WERI-Rb-1 (cell line): ENCODE data around the gene CACNA1D.

Experiments
- DNase-seq: peaks from one replicate; pipeline ENCODE4 v3.0.0-alpha.2; 2020
- H3K27ac ChIP-seq: fragments of 250-450 bp; sonication (Bioruptor Pico); 2 replicates; pipeline ENCODE4 v1.5.1; 2020; ENCODE audit warnings: mild to moderate bottlenecking, moderate library complexity
- H3K27me3 ChIP-seq: fragments of 250-450 bp; sonication (Bioruptor Pico); 2 replicates; pipeline ENCODE4 v1.5.1; 2021; ENCODE audit warnings: mild to moderate bottlenecking, low read depth, moderate library complexity; ENCODE audit not compliant: insufficient read depth, severe bottlenecking
- H3K36me3 ChIP-seq: fragments of 250-450 bp; sonication (Bioruptor Pico); 2 replicates; pipeline ENCODE4 v1.5.1; 2020; ENCODE audit warnings: mild to moderate bottlenecking, moderate library complexity
- H3K4me3 ChIP-seq: 2 replicates; pipeline ENCODE4 v1.5.1; 2011; ENCODE audit warnings: low read depth, mild to moderate bottlenecking, control low read depth, low read length
- H3K9me3 ChIP-seq: fragments of 250-450 bp; sonication (Bioruptor Pico); 2 replicates; pipeline ENCODE4 v1.5.1; 2021; ENCODE audit warnings: mild to moderate bottlenecking, moderate library complexity; ENCODE audit not compliant: severe bottlenecking
- TF ChIP-seq, protein P1 (sequence below): IDR thresholded peaks from 2 replicates; pipeline ENCODE4 v1.5.1; 2011; ENCODE audit warnings: low read depth, mild to moderate bottlenecking, control low read depth, inconsistent platforms, low read length

CACNA1D gene

DNA sequence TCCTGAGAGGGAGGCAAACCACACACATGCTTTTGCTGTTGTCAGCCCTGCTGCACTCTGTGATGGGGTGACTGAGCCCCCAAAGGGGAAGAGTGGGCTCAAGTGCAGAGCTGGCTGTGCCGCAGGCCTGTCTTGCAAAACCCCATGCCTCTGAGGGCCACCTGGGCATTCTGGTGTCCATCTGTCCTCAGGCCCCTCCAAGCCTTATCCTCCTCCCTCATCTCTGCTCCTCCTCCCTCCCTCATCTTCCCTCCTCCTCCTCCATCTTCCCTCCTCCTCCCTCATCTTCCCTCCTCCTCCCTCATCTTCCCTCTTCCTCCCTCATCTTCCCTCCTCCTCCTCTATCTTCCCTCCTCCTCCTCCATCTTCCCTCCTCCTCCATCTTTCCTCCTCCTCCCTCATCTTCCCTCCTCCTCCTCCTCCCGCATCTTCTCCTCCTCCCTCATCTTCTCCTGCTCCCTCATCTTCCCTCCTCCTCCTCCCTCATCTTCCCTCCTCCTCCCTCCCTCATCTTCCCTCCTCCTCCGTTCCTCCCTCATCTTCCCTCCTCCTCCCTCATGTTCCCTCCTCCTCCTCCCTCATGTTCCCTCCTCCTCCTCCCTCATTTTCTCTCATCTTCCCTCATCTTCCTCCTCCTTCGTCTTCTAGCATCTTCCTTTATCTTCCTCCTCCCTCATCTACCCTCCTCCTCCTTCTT, 311.2 kb downstream of the CACNA1D start:
- Histone ChIP-seq H3K9me3 (no peaks in the 10 kb centered on the region), H3K36me3 (no peaks in the 10 kb centered on the region), H3K27me3 (no peaks in the 10 kb centered on the region), H3K4me3 (no peak overlapping the region), H3K27ac (no peak overlapping the region)
- TF ChIP-seq, protein P1, sequence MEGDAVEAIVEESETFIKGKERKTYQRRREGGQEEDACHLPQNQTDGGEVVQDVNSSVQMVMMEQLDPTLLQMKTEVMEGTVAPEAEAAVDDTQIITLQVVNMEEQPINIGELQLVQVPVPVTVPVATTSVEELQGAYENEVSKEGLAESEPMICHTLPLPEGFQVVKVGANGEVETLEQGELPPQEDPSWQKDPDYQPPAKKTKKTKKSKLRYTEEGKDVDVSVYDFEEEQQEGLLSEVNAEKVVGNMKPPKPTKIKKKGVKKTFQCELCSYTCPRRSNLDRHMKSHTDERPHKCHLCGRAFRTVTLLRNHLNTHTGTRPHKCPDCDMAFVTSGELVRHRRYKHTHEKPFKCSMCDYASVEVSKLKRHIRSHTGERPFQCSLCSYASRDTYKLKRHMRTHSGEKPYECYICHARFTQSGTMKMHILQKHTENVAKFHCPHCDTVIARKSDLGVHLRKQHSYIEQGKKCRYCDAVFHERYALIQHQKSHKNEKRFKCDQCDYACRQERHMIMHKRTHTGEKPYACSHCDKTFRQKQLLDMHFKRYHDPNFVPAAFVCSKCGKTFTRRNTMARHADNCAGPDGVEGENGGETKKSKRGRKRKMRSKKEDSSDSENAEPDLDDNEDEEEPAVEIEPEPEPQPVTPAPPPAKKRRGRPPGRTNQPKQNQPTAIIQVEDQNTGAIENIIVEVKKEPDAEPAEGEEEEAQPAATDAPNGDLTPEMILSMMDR, result no peak
- DNase-seq, result no peak

DNA sequence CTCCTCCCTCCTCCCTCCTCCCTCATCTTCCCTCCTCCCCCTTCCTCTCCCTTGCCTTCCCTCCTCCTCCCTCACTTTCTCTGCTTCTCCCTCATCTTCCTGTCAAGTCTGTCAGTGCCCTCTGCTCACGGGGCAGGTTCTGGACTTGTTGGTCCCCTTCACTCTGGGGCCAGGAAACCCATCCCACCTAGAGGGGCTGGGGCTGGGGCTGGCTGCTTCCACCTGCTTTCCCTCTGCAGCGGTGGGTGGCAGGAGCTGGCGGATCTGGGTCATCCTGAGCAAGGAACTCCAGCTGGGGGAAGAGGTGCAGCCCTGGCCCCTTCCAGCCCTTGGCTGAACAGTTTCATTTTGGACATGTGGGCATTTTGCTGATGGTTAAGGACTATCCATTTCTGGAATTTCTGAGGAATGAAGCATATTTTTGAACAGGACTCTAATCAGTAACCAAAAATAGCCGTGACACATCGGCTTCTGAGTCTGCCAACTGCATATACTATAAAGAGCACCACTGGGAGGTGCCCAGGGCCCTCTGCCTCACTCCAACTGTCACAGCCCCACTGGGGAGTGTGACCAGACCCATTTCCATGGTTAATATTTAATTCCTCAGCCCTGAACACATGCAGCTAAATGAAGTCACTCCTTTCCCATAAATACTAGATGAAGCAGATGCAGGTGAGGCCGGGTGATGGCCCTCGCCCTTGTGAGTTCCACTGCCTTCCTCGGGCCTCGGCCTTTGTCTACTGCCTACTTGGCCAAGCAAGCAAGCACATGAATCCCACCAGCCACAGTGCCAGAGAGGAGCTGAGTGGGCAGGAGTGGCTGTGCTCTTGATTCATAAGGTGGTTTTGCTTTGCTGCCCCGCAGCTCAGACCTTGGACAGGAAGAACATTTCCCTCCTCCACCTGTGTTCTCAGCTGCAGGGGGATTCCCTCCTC, 312.0 kb downstream of the CACNA1D start:
- Histone ChIP-seq H3K4me3 (no peak overlapping the region), H3K27me3 (no peaks in the 10 kb centered on the region), H3K36me3 (no peaks in the 10 kb centered on the region), H3K9me3 (no peaks in the 10 kb centered on the region), H3K27ac (no peak overlapping the region)
- TF ChIP-seq, protein P1, result no peak
- DNase-seq, result no peak

DNA sequence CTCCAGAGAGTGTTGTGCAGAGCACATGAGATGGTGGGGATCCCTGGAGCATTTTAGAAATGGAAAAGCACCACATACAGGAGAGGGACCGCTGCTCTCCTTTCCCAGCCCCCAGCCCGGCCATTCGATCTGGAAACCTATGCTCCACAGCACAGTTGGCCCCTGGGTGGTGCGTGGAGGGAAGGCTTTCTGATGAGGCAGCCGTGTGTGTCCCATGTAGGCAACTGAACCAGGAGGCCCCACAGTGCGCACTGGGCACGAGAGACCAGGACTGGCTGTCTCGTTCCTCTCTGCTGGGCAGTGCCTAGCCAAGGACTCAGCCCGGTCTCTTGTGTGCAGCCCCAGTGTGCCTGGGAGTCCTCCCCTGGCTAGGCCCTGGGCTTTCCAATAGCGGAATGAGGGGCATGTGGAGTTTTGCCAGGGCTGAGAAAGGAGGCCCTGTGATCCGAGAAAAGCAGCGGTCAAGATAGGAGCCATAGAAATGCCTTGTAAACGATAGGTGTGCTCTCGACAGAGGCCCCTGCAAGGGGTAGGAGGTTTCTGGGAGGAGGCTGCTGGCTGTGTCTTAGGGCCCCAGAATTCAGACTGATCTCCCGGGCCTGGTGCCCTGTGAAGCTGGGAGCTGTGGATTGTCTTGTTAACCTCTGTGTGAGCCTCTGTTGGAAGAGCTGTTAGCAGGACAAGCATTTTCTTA, 312.9 kb downstream of the CACNA1D start:
- H3K4me3 ChIP-seq, result no peak overlapping the region
- H3K27me3 ChIP-seq, result no peaks in the 10 kb centered on the region
- H3K27ac ChIP-seq, result no peak overlapping the region
- H3K9me3 ChIP-seq, result no peaks in the 10 kb centered on the region
- no peaks in the 10 kb centered on the region for H3K36me3 ChIP-seq
- TF ChIP-seq, protein P1, result no peak
- no peak for DNase-seq

DNA sequence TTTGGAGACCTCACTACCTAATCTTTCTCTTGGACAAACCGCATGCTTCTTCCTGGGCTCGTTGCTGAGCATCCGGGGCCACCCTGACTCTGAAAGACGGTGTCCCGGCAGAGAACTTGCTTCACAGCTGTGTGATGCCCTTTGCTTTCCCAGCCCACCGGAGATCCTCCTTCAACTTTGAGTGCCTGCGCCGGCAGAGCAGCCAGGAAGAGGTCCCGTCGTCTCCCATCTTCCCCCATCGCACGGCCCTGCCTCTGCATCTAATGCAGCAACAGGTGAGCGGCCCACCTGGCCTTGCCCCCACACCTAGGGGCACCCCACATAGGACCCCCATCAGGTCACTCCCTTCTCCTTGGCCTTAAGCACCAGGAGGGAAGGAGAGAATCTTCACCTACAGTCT, 314.1 kb downstream of the CACNA1D start:
- H3K36me3 ChIP-seq, result no peaks in the 10 kb centered on the region
- H3K9me3 ChIP-seq, result no peaks in the 10 kb centered on the region
- H3K27me3 ChIP-seq, result no peaks in the 10 kb centered on the region
- TF ChIP-seq, protein P1, result no peak
- no peak overlapping the region for H3K4me3 ChIP-seq
- DNase-seq, result no peak
- no peak overlapping the region for H3K27ac ChIP-seq

DNA sequence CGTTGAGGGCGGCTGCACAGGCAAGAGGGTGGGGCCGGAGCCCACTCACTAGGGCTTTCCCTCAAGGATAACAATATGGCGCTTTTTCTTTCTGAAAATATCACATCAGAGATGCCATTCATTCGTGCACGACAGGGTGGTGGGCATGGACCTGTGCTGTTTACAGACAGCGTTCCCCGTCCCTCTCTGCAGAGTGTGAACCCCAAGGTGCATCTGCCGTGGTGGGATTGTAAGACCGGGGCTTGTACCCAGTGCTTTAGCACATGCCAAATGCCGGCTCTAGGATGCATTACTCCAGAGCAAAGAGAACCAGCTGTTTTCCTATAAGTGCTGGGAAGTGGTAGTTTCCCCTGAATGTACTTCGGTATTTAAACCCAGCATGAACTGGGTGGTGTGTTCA, 314.9 kb downstream of the CACNA1D start:
- TF ChIP-seq, protein P1, result no peak
- Histone ChIP-seq H3K9me3 (no peaks in the 10 kb centered on the region), H3K27me3 (no peaks in the 10 kb centered on the region), H3K27ac (no peak overlapping the region), H3K4me3 (no peak overlapping the region), H3K36me3 (no peaks in the 10 kb centered on the region)
- DNase-seq, result no peak
